HG03432 (cell line): ENCODE results near the gene BOK.
"Not testable (repeated sequence)": the region's sequence is repeated elsewhere in the genome, so short reads cannot be mapped to it uniquely, and the experiment has no call there.

Source experiments
- ATAC-seq: cut with Tn5 transposase; IDR thresholded peaks from one replicate; pipeline ENCODE4 v1.9.1; 2021; ENCODE audit warnings: mild to moderate bottlenecking, moderate library complexity; ENCODE audit not compliant: unreplicated experiment

Gene BOK

DNA sequence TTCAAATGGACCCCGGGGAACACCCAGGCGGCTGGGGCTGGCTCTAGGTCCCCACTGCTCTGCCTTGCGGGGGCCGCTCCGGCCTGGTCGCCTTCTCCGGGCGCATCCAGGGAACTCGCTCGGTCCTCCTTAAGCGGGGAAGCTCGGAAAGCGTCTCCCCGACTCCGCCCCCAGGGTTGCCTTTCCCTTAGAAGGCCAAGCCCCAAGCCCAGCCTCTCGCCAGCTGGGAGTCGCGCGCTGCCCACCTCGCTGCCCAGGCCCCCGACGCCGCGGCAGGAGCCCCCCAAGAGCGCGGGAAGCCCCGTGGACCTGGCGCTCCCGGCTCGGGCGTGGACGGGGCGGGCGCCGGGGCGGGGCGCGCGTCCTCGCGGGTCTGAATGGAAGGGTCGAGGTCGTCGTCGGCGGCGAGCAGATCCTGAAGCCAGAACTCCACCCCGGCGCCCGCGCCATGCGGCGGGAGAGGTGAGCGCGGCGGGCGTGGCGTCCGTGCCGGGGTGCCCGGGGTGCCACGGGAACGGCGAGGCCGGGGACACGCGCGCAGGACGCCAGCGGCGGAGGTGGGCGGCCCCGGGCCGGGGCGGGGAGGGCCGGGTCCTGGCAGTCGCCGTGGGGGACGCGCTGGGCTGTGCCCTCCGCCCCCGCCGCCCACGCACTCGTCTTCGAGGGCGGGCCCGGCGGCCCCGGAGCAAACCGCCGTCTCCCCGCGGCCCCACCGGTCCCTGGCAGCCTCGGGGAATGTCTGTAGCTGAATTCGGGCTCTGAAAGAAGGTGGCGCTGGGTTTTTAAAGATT, at the start of gene BOK:
Gene BOK (plus strand): TSS at position 214 of the 791 bp plus-strand sequence. CDS start 739 bp downstream, outside the sequence.
- no peak for ATAC-seq

- ATAC-seq = no peak
Observed at GRCh38 chr2:241509155-241509784, 49.3 kb upstream of the BOK start.

- no peak for ATAC-seq
Observed at GRCh38 chr2:241511091-241511741, 47.3 kb upstream of the BOK start.

- ATAC-seq = no peak
Observed at GRCh38 chr2:241514553-241514952, 44.0 kb upstream of the BOK start.

DNA sequence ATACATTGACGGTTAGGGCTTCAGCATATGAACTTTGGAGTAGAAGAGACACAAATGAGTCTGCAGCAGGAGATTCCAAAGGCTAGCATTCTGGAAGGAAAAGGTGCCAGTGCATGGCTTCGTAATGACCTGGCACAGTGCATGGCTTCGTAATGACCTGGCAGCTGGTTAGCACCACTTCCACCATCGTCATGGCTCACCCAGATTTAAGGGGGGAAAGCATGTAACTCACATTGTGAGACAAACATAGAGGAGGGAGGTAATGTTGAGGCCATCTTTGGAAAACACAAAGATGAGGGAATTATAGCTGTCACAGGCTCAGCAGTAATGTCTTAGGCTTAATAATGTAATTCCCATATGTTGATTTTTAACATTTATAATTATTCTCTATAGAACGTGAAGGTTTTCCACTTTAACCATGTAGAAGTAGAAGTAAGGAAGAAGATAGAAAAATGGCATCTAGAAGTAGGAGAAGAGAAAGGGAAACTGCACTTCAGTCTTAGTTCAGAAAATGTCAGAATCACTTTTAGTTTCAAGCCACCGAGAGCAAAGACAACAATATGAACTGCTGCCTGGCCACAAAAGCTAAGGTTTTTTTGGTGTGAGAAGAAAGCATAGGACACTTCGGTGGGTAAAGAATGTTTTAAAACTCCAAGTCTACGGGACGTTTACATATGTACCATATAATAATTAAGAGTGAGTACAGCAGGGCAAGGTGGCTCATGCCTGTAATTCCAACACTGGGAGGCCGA, 43.4 kb upstream of the BOK start:
- peak; percentile 72 for ATAC-seq

- ATAC-seq = no peak
Observed at GRCh38 chr2:241516520-241516965, 42.0 kb upstream of the BOK start.

DNA sequence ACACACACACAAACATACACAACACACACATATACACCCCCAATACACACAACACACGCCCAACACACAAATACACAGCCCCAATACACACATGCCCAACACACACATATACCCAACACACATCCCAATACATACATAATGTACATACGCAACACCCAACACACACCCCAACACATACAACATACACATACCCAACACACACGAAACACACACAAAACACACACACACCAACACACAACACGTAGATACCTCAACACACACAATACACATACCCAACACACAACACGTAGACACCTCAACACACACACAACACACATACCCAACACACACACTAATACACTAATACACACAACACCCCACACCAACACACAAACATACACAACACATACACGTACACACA, 41.2 kb upstream of the BOK start:
- ATAC-seq = no peak

- ATAC-seq = no peak
Observed at GRCh38 chr2:241519669-241520068, 38.9 kb upstream of the BOK start.

GRCh38 chr2:241522477-241522876, 36.1 kb upstream of the BOK start:
- ATAC-seq = no peak

DNA sequence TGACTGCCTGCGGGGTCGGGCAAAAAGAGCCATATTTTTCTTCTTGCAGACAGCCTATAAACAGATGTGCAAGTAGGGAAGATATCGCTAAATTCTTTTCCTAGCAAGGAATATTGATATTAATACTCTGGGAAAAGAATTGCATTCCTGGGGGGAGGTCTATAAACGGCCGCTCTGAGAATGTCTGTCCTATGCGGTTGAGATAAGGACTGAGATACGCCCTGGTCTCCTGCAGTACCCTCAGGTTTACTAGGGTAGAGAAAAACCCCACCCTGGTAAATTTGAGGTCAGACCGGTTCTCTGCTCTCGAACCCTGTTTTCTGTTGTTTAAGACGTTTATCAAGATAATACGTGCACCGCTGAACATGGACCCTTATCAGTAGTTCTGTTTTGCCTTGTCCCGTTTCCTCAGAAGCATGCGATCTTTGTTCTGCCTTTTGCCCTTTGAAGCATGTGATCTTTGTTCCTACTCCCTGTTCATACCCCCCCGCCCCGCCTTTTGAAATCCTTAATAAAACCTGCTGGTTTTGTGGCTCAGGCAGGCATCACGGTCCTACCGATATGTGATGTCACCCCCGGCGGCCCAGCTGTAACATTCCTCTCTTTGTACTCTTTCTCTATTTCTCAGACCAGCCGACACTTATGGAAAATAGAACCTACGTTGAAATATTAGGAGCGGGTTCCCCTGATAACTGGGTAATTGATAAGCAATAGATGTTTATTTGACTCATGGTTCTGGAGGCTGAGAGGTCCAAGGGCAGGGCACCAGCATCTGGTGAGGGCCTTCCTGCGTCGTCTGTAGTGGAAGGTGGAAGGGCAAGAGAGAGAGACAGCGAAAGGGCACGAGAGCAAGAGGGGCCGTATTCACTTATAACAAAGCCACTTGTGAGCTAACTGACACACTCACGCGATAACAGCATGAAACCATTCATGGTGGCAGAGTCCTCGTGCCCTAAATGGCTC, 32.4 kb upstream of the BOK start:
- not testable (repeated sequence) for ATAC-seq

- ATAC-seq = no peak
Observed at GRCh38 chr2:241530571-241530970, 28.0 kb upstream of the BOK start.

GRCh38 chr2:241531161-241531722, 27.3 kb upstream of the BOK start:
- no peak for ATAC-seq

DNA sequence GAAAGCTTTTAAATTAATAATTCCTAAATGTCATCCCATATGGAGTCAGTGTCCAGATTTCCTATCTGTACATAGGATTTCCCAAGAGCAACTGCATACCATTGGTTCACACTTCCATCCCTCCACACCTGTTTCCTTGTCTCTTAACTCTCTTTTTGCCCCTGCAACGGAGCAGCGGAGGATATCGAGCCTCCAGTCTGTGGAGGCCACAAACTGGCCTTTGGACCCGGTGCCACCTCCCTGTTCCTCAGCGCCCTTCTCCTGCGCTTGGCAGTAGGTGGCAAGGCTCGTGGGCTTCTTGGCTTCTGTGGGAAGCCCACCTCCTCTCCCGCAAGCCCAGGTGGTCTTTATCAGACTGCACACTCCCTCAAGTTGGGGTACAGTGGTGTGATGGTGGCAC, 26.4 kb upstream of the BOK start:
- no peak for ATAC-seq

- ATAC-seq = no peak
Observed at GRCh38 chr2:241532733-241533601, 25.6 kb upstream of the BOK start.

GRCh38 chr2:241534293-241534692, 24.3 kb upstream of the BOK start:
- ATAC-seq = no peak

DNA sequence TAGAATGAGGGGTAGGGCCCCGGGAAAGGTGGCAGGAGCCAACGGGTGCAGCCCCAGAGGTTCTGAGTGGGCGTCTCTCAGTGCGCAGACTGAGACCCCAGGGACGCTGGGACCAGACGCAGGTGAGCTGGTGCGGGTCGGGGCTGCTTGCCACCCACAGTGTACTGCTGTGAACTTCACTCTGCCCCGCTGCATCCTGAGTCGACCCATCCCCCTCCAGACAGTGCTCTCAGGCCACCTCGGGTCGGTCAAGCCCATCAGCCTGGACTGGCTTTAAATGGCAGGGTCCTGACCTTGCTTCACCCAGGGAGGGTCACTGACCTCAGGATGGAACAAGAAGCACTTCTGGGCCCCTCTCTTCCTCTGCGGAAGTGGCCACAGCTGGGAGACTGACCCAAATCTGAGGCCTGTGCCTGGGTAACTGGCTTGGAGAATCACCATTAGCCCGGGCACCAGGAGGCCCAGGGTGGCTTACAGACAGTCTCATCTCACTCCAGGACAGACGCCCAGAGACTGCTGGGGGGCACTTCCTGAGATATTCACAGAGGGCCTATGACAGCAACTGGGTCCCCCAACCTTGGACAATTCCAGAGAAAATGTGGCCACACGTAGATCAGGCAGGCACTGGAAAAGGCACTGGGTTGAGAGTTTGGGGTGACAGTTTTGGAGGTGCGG, 23.7 kb upstream of the BOK start:
- ATAC-seq = no peak

DNA sequence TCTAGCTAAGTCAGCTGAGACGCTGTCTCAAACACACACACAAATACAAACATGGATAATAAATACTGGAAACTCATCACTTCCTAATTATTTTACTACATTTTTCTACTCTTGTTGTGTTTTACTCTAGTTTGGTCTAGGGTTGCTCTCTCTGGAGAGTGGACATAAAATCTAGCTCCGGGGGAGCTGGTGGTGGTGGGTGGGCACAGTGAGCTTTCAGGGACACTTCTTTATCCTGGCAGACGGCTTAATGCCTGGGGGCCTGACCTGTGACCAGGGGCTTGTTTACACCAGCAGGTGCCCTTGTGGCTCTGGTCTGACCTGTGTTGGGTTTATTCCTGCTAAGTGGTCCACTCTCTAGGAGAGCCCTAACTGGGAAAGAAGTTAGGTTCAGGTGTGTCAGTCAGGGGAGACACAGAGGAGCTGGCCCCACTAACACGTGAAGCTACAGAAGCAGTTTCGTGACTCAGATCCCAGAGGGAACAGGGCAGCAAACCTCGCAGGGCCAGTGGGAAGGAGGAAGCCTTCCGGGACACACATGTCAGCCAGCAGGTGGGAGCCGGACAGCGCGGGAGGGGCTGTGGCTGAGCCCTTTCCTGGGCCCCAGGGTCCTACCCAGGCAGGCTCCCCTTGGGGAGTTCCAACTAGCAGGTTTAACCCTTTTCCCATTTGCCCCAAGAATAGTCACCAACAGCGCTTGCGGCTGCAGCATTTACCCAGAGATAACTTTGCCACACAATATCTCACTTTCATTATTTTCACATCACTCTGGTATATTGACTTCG, 22.5 kb upstream of the BOK start:
- ATAC-seq = no peak
